ENCODE results near the gene GRK4. TPM values are rescaled to one million over a fixed set of nuclear protein-coding genes. Genes with fewer than 3 reads are reported as not detected.
"Not testable (repeated sequence)": the region's sequence is repeated elsewhere in the genome, so short reads cannot be mapped to it uniquely, and the experiment has no call there.

The GRK4 gene
- total RNA-seq, 8 experiments from 2014 or later: 7.3 to 22.2 (median 14.2) TPM

GRCh38 chr4:2939383-2940243, 23.8 kb upstream of the GRK4 start:
- in situ Hi-C loops (cut with MboI; ENCODE audit: low pct_unique_long_range_greater_than_20kb in 2 of 9, low sequenced_read_pairs in 9 of 9, unreplicated experiment in 9 of 9): loop anchor here in 1 of 9 experiments (25.0 kb wide), 1 partner anchor 177 kb away; the partner anchor contains the start of gene TNIP2
- no peak for ATAC-seq (replicated peaks in 6 of 8)
- Histone ChIP-seq H3K27ac (no peak overlapping the region), H3K4me1 (replicated peaks in 1 of 2) (peaks cover 7 to 8% of the 10 kb centered on the region in 2 donors), H3K4me3 (no peak overlapping the region)
- 67 to 100% (median 89%) methylated on average over 1 to 10 of the region's 30 CpGs; no CpG with 5 or more reads in 3 of the 10 experiments for WGBS, 10 experiments

- H3K27ac ChIP-seq: no peak overlapping the region
- H3K4me1 ChIP-seq (replicated peaks in 1 of 2): peaks cover 6 to 7% of the 10 kb centered on the region in 2 donors
- ATAC-seq (replicated peaks in 6 of 8): peak in 3 of 8 experiments; percentile 3 to 13 (median 12)
- in situ Hi-C loops (cut with MboI; ENCODE audit: low pct_unique_long_range_greater_than_20kb in 2 of 9, low sequenced_read_pairs in 9 of 9, unreplicated experiment in 9 of 9): loop anchor here in 1 of 9 experiments (25.0 kb wide), 1 partner anchor 178 kb away; the partner anchor contains the start of gene TNIP2
- WGBS, 10 experiments: 80 to 100% (median 91%) methylated on average over 2 to 9 of the region's 29 CpGs; no CpG with 5 or more reads in 4 of the 10 experiments
- H3K4me3 ChIP-seq: no peak overlapping the region
Measured at GRCh38 chr4:2940267-2941137, 22.9 kb upstream of the GRK4 start.

GRCh38 chr4:2941138-2942036, 22.0 kb upstream of the GRK4 start:
- peak in 2 of 8 experiments; percentile 6 to 9 for ATAC-seq (replicated peaks in 6 of 8)
- no peak overlapping the region for H3K27ac ChIP-seq
- in situ Hi-C loops (cut with MboI; ENCODE audit: low pct_unique_long_range_greater_than_20kb in 2 of 9, low sequenced_read_pairs in 9 of 9, unreplicated experiment in 9 of 9): loop anchor here in 1 of 9 experiments (25.0 kb wide), 1 partner anchor 179 kb away; the partner anchor contains the start of gene TNIP2
- WGBS, 10 experiments: 40 to 100% (median 92%) methylated on average over 1 to 17 of the region's 24 CpGs; no CpG with 5 or more reads in 3 of the 10 experiments
- no peaks in the 10 kb centered on the region for H3K4me1 ChIP-seq (replicated peaks in 1 of 2)
- H3K4me3 ChIP-seq: no peak overlapping the region

DNA sequence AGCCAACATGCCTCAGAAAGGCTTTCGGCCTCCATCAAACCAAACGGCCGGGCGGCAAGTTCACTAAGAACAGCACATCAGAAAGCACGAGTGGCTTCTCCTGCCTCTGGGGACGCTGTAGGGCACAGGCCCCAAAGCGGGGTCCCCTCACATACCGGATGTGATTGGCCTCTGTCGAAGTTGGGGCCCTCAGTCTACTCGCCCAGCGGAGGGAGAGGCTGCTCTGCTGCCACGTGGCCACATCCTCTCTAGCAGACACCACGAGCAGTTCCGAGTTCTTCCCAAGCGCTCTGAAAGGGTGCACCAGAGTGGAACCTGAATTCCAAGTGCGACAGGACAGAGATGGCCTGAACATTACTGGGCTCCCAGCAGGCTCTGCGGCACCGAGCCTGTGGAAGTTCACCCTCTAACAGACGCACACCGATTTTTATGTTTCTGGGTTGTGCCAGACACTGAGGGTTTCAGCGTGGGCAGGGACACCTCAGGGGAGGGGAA, 21.3 kb upstream of the GRK4 start:
- H3K4me1 ChIP-seq (replicated peaks in 1 of 2): no peaks in the 10 kb centered on the region
- WGBS, 10 experiments: 86 to 100% (median 94%) methylated on average over 3 to 12 of the region's 21 CpGs; no CpG with 5 or more reads in 4 of the 10 experiments
- H3K27ac ChIP-seq: no peak overlapping the region
- ATAC-seq (replicated peaks in 6 of 8): no peak
- no peak overlapping the region for H3K4me3 ChIP-seq
- in situ Hi-C loops (cut with MboI; ENCODE audit: low pct_unique_long_range_greater_than_20kb in 2 of 9, low sequenced_read_pairs in 9 of 9, unreplicated experiment in 9 of 9): loop anchor here in 1 of 9 experiments (25.0 kb wide), 1 partner anchor 180 kb away; the partner anchor contains the start of gene TNIP2

DNA sequence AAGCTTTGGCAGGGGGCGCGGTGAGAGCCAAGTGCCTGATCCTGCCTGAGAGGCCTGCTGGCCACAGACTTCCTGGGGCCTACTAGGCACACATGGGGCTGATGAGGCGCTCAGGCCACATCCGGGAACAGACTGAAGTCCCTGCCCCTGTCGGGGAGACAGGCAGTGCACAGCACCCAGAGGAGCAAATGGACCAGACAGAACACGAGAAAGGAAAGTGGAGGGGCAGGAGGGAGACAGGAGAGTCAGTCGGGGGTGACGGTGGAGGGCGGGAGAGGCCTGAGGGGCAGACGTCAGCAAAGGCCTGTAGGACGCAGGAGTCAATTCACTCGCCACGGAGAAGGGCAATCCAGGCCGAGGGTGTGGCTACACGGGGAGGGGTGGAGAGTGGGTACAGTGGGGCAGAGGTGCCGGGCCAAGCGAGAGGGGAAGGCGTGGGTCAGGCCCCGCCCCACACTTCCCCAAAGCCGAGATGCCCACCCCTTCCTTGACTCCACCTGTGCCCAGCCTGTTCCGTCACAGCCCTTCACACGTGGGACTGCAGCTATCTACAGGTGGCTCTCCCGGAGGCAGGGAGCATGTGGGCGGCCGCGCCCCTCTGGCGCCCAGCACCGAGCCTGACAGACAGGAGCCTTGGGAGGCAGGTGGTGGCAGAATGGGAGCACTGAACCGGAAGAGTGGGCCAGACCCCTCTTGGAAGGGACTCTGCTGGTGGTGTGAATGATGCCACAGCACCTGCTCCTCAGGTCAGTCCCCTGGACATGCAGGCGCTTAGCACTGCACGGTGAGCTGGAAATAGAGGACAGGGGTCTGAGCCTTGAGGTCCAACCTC, 20.6 kb upstream of the GRK4 start:
- 93% methylated on average over 3 of the region's 31 CpGs; no CpG with 5 or more reads in 9 of the 10 experiments for WGBS, 10 experiments
- H3K4me1 ChIP-seq (replicated peaks in 1 of 2): no peaks in the 10 kb centered on the region
- H3K27ac ChIP-seq: no peak overlapping the region
- in situ Hi-C loops (cut with MboI; ENCODE audit: low pct_unique_long_range_greater_than_20kb in 2 of 9, low sequenced_read_pairs in 9 of 9, unreplicated experiment in 9 of 9): loop anchor here in 1 of 9 experiments (25.0 kb wide), 1 partner anchor 180 kb away; the partner anchor contains the start of gene TNIP2
- H3K4me3 ChIP-seq: no peak overlapping the region
- peak in 4 of 8 experiments; percentile 6 to 21 (median 12) for ATAC-seq (replicated peaks in 6 of 8)

DNA sequence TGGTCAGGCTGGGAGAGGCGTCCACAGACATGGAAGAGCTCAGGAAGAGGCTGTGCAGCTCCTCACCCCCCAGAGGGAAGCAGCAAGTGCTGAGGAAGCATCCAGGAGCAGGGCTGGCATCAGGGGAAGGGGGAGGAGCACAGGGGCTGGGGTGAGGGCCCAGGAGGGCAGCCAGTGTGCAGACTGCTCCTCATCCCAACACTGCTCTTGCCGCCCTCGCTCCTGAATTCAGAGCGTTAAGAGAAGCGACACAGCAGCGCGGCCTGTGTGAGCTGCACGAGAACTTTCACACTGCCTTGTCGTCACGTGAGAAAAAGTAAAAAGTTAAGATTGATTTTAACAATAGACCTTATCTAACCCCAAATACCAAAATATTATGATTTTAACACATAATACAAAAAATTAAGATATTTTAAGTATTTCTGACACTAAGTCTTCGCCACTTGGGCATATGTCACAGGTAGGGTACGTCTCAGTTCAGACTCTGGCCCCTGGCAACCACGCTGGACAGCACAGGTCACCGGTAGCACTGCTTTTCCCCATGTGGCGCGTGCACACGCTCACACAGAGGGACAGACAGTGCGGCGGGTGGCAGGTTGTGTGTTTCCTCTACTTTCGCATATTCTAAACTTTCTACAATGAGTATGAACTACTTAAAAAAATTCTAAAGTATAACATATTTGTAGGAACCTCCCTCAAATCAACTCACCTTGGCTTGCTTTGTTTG, 19.8 kb upstream of the GRK4 start:
- Histone ChIP-seq H3K4me1 (replicated peaks in 1 of 2) (no peaks in the 10 kb centered on the region), H3K27ac (no peak overlapping the region), H3K4me3 (no peak overlapping the region)
- WGBS, 10 experiments: 79 to 100% (median 97%) methylated on average over 1 to 13 of the region's 20 CpGs
- no peak for ATAC-seq (replicated peaks in 6 of 8)
- in situ Hi-C loops (cut with MboI; ENCODE audit: low pct_unique_long_range_greater_than_20kb in 2 of 9, low sequenced_read_pairs in 9 of 9, unreplicated experiment in 9 of 9): loop anchor here in 1 of 9 experiments (25.0 kb wide), 1 partner anchor 181 kb away; the partner anchor contains the start of gene TNIP2

DNA sequence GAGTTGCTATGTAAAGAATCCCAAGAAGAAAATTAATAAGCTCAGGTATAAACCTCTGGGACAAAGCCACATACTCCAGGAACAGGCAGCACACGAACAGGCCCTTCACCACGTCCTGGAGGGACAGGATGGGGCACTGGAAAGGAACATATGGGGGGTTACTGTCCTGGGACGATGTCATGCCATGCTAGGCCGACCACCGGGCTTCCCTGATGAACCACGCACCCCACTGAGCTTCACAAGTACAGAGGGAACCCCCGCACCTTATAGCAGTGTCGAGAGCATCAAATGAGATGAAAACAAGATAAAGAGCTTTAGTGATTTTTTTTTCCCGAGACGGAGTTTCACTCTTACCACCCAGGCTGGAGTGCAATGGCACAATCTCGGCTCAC, 19.3 kb upstream of the GRK4 start:
- in situ Hi-C loops (cut with MboI; ENCODE audit: low pct_unique_long_range_greater_than_20kb in 2 of 9, low sequenced_read_pairs in 9 of 9, unreplicated experiment in 9 of 9): loop anchor here in 1 of 9 experiments (25.0 kb wide), 1 partner anchor 182 kb away; the partner anchor contains the start of gene TNIP2
- WGBS, 10 experiments: 60 to 94% (median 85%) methylated on average over 1 to 8 of the region's 11 CpGs; no CpG with 5 or more reads in 4 of the 10 experiments
- Histone ChIP-seq H3K4me1 (replicated peaks in 1 of 2) (no peaks in the 10 kb centered on the region), H3K4me3 (no peak overlapping the region), H3K27ac (no peak overlapping the region)
- no peak for ATAC-seq (replicated peaks in 6 of 8)

DNA sequence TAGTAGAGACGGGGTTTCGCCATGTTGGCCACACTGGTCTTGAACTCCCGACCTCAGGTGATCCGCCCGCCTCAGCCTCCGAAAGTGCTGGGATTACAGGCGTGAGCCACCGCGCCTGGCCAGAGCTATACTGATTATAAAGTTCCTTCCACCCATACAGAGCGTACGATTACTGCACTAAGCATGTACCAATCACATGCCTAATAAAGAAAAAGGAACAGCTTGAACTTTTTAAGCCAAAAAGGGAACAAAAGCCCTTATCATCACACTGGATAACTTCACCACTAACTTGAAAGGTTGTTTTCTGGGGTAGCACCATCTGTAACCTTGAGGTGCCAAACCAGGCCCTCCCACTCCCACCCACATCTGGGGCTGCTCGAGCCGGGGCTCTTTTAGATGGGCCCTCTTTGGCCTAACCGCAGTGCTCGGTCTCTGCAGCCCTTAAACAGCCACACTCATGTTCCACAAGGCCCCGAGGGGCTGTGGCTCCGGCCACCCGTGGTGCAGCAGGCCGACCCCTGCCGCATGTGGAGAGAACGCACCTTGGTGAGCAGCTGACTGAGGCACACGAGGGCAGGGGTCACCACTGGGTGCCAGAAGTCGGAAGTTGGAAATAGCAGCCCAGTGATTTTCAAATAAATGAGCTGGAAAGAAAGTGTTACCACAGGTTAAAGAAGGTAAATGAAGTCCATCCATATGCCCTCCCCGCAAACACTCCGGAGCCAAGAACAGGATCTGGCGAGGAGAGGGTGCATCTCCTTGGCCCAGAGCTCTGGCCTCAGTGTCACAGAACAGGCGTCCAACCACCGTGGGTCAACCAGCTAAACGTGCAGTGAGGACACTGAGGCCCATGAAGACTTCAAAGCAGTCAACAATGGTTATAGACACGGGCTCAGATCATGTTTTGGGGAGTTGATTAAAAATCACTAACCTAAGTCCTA, 18.5 kb upstream of the GRK4 start:
- no peak for ATAC-seq (replicated peaks in 6 of 8)
- Histone ChIP-seq H3K4me3 (no peak overlapping the region), H3K4me1 (replicated peaks in 1 of 2) (no peaks in the 10 kb centered on the region), H3K27ac (no peak overlapping the region)
- 80 to 100% (median 93%) methylated on average over 1 to 18 of the region's 30 CpGs; no CpG with 5 or more reads in 1 of the 10 experiments for WGBS, 10 experiments
- in situ Hi-C loops (cut with MboI; ENCODE audit: low pct_unique_long_range_greater_than_20kb in 2 of 9, low sequenced_read_pairs in 9 of 9, unreplicated experiment in 9 of 9): loop anchor here in 1 of 9 experiments (25.0 kb wide), 1 partner anchor 183 kb away; the partner anchor contains the start of gene TNIP2

DNA sequence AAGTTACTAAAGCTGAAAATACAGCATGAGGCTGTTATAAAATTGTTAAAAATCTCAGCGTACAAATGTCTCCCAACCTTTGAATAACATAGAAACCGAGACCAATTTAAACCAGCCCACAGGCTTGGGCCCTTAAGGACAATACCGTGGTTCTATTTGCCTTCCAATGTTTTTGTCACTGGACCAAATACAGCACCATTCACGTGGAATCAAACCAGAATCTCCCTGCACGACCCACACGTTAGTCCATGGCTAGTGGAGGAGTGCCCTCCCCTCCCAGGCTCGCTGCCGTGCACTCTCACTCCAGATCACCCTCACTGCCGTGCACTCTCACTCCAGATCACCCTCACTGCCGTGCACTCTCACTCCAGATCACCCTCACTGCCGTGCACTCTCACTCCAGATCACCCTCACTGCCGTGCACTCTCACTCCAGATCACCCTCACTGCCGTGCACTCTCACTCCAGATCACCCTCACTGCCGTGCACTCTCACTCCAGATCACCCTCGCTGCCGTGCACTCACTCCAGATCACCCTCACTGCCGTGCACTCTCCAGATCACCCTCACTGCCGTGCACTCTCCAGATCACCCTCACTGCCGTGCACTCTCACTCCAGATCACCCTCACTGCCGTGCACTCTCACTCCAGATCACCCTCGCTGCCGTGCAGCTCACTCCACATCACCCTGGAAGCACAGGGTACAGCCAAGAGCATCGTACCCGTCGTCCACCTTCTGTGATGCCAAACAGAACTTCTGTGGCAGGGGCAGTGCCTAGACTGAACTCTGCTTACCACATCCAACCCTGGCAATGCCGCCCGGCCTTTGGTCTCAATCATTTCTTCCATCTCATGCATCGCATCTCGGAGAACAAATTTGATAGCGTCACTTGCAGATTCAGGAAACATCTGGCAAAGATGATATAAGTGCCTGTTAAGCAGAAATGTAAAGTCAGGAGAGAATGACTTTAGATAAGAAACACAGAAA, 17.5 kb upstream of the GRK4 start:
- in situ Hi-C loops (cut with MboI; ENCODE audit: low pct_unique_long_range_greater_than_20kb in 2 of 9, low sequenced_read_pairs in 9 of 9, unreplicated experiment in 9 of 9): loop anchor here in 1 of 9 experiments (25.0 kb wide), 1 partner anchor 184 kb away; the partner anchor contains the start of gene TNIP2
- H3K27ac ChIP-seq; H3K4me1 ChIP-seq (replicated peaks in 1 of 2); ATAC-seq (replicated peaks in 6 of 8); H3K4me3 ChIP-seq: not testable (repeated sequence)
- WGBS, 10 experiments: 82 to 100% (median 100%) methylated on average over 2 to 11 of the region's 30 CpGs; no CpG with 5 or more reads in 1 of the 10 experiments

Data from motor neuron (in vitro differentiated cells).